Glomerular endothelial cell (primary cell): Measurements from ENCODE around the gene EEF2K. TPM values are rescaled to one million over a fixed set of nuclear protein-coding genes. Genes with fewer than 3 reads are reported as not detected.
"Not testable (repeated sequence)": the region's sequence is repeated elsewhere in the genome, so short reads cannot be mapped to it uniquely, and the experiment has no call there.

ENCODE experiments used
- DNase-seq: peaks from one replicate; pipeline ENCODE4 v3.0.0-alpha.2; 2011; ENCODE audit warnings: low read depth, low spot score; ENCODE audit errors: extremely low read depth
- total RNA-seq: library from RNA; depleted of rRNA; stranded (reverse); fragments of >200 nt; gene quantifications from 2 replicates; pipeline ENCODE4 v1.2.3, GENCODE V29; 2015

Gene EEF2K
- total RNA-seq, result 20.6 and 26.5 TPM in 2 replicates

- DNase-seq, result no peak
Measured at GRCh38 chr16:22206013-22206841, at the start of gene EEF2K. Gene EEF2K (plus strand): TSS chr16:22206278. CDS start chr16:22225730, 19,452 bp downstream.

GRCh38 chr16:22161401-22161800 lies 44.7 kb upstream of the EEF2K start:
- DNase-seq, result no peak

DNA sequence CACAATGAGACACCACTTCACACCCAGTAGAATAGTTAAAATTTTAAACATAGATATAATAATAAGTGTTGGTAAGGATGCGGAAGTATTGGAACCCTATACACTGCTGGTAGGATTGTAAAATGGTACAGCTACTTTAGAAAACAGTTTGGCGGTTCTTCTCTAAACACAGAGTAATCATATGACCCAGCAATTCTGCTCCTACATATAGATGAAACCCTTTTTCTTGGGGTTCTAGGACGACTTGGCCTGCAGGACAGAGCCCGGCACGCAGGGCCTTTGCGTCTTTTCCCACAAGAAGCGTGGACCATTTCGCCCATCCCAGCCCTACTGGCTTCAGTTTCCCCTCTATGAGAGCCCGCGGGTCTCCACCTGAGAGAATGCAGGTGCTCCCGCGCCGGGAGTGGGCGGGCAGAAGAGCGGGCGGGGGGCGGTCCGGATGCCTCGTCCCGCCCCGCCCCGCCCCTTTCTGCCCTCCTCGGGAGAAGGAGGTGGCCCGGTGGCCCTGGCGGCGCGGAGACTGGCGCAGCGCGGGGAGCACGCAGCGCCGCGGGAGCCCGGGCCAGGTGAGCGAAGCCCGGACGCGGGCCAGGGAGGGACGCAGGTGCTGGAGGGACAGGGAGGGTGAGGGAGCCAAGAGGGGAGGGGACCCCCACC lies 44.0 kb upstream of the EEF2K start, which contains the start of gene SDR42E2:
TSS of gene SDR42E2 (plus strand) at position 508 of the 657 bp plus-strand sequence. CDS start 3,077 bp downstream, outside the sequence.
- DNase-seq, result no peak

DNA sequence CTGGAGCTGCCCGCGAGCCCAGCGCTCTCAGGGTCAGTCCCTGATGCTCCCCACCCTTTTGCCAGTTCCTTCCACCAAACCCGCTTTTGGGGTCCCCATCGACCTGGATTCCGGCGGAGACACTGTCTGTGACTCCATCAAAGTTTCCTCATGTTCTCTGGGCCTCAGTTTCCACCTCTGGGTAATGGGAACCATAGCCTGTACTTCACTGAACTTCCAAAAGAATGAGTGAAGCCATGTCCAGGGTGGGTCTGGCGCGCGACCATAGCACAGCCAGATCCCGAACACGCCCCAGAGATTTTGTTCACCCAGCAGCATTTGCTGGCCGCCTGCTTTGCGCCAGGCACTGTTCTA lies 43.4 kb upstream of the EEF2K start:
- DNase-seq, result no peak

- DNase-seq, result no peak
Measured at GRCh38 chr16:22163806-22164205, 42.3 kb upstream of the EEF2K start.

DNA sequence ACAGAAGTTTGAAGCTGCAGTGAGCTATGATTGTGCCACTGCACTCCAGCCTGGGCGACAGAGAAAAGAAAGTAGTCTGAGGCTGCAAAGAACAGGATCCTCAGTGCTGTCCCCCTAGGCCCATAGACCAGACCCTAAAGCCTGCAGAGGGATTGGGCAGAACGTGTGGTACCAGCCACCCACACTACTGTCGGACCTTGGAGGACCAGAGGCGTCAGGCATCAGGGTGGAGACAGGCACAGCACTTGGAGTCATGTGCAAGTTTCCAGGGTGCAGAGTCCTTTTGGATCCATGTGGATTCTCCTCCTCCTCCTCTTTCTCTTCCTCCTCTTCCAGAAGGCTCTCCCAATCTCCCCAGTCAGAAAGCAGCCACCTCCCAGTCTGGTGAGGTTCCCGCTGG lies 41.6 kb upstream of the EEF2K start:
- no peak for DNase-seq

DNA sequence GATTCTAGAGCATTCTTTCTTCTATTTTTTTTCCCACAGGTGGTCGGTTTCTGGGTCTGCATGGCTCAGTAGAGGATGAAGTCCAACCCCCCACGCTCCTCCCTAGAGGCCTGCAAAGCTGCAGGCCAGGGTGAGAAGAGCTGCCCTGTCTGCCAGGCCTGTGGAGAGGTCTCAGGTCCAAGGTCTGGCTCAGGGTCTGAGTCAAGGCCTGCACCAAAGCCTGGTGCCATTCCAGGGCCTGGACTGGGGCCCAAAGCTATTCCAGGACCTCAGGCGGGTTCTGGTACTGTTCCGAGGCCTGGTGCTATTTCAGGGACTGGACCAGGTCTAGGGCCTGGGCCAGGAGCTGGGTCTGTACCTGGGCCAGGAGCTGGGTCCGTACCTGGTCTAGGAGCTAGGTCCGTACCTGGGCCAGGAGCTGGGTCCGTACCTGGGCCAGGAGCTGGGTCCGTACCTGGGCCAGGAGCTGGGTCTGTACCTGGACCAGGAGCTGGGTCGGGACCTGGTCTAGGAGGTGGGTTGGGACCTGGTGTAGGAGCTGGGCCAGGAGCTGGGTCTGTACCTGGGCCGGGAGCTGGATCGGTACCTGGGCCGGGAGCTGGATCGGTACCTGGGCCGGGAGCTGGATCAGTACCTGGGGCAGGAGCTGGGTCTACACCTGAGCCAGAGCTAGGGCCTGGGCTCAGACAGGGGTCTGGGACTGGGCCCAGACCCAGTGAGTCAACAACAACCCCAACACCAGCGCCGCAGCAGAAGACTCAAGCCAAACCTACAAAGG lies 40.4 kb upstream of the EEF2K start:
- no peak for DNase-seq

- DNase-seq, result no peak
Measured at GRCh38 chr16:22171953-22172352, 34.1 kb upstream of the EEF2K start.

GRCh38 chr16:22172642-22173041 lies 33.4 kb upstream of the EEF2K start:
- DNase-seq, result not testable (repeated sequence)

DNA sequence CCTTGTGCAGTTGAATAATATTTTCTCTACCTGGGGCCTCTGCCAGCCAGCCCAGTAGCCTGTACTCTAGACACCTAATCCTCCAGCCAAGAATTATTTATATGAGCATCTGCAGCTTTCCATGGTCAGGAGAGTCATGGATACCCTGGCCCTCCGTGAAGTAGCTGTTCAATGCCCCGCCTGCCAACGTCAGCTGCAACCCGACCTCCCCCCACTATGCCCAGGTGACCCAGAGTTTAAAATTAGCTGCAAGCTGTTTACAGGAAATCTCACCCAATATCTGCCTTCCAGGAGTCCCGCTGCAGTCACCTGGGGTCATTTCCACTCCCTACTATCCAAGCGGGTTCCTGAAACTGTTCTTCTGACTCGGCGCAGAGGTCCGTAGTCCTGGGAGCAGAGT lies 31.4 kb upstream of the EEF2K start:
- DNase-seq, result no peak

GRCh38 chr16:22177968-22178930 lies 27.8 kb upstream of the EEF2K start:
- no peak for DNase-seq

DNA sequence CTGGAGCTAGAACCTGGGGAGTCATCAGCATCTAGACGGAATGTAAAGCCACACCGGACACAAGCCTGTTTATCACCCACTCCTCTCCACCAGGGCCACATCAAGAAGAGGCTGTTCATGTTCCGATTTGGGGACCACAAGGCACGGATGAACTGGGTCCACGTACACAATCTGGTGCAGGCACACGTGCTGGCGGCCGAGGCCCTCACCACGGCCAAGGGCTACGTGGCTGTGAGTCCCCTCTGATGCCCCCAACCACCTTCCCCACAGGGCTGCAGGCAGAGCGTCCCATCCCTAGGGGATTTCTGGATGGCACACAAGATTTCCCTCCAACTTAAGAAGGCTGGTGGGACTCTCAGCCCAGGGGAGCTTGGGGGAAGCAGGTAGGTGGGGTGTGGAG lies 24.7 kb upstream of the EEF2K start:
- no peak for DNase-seq

GRCh38 chr16:22181843-22182242 lies 24.2 kb upstream of the EEF2K start:
- no peak for DNase-seq

GRCh38 chr16:22183335-22183734 lies 22.7 kb upstream of the EEF2K start:
- no peak for DNase-seq

GRCh38 chr16:22183901-22184614 lies 22.0 kb upstream of the EEF2K start:
- no peak for DNase-seq

- DNase-seq, result no peak
Measured at GRCh38 chr16:22184615-22184968, 21.5 kb upstream of the EEF2K start.

GRCh38 chr16:22186517-22186916 lies 19.6 kb upstream of the EEF2K start:
- DNase-seq, result no peak

GRCh38 chr16:22188267-22188594 lies 17.8 kb upstream of the EEF2K start:
- DNase-seq, result no peak

GRCh38 chr16:22188595-22189442 lies 17.3 kb upstream of the EEF2K start:
- DNase-seq, result no peak
